H1 (cell line): ENCODE data around the gene GPR37. TPM values are rescaled to one million over a fixed set of nuclear protein-coding genes. Genes with fewer than 3 reads are reported as not detected.

ENCODE experiments used
- BCL11A ChIP-seq, 2 experiments: IDR thresholded peaks; one replicate each; pipeline ENCODE4 v1.6.1; 2011; ENCODE audit warnings: low read depth in 2 of 2, low read length in 2 of 2, mild to moderate bottlenecking in 2 of 2
- BRCA1 ChIP-seq: IDR thresholded peaks from 2 replicates; pipeline ENCODE4 v1.6.1; 2012; ENCODE audit warnings: low read depth, low read length, improper control_type of control experiment
- CEBPB ChIP-seq: IDR thresholded peaks from 2 replicates; pipeline ENCODE4 v1.6.1; 2012; ENCODE audit warnings: low read depth, low read length
- CHD2 ChIP-seq: IDR thresholded peaks from 2 replicates; pipeline ENCODE4 v1.6.1; 2012; ENCODE audit warnings: low read length, improper control_type of control experiment
- CTCF ChIP-seq, 3 experiments: IDR thresholded peaks; 1 replicate in 2 of 3; 2 replicates in 1 of 3; pipeline versions ENCODE4 v1.5.1 to v1.6.1; 2011; ENCODE audit warnings: low read length in 3 of 3, mild to moderate bottlenecking in 3 of 3, inconsistent platforms in 2 of 3, low read depth in 1 of 3, moderate library complexity in 1 of 3; ENCODE audit not compliant: insufficient read depth in 1 of 3; ENCODE audit errors: control extremely low read depth in 1 of 3
- EGR1 ChIP-seq: IDR thresholded peaks from 2 replicates; pipeline ENCODE4 v1.6.1; 2011; ENCODE audit warnings: low read depth, low read length, borderline replicate concordance
- GABPA ChIP-seq: IDR thresholded peaks from 2 replicates; pipeline ENCODE4 v1.6.1; 2011; ENCODE audit warnings: mild to moderate bottlenecking, low read length, moderate library complexity, borderline replicate concordance; ENCODE audit not compliant: insufficient read depth
- HDAC2 ChIP-seq, 2 experiments: fragments of 300-600 bp in 1 of 2; sonication (generic) in 1 of 2; IDR thresholded peaks; 2 replicates each; pipeline ENCODE4 v1.6.1; 2011 to 2012; ENCODE audit warnings: low read depth in 2 of 2, low read length in 2 of 2, mild to moderate bottlenecking in 2 of 2, moderate library complexity in 2 of 2, borderline replicate concordance in 1 of 2, inconsistent platforms in 1 of 2
- JUN ChIP-seq: IDR thresholded peaks from 2 replicates; pipeline ENCODE4 v1.6.1; 2011; ENCODE audit warnings: low read depth, mild to moderate bottlenecking, improper control_type of control experiment, low read length
- MAX ChIP-seq: IDR thresholded peaks from 2 replicates; pipeline ENCODE4 v1.6.1; 2012; ENCODE audit warnings: inconsistent platforms
- NANOG ChIP-seq: IDR thresholded peaks from 2 replicates; pipeline ENCODE4 v1.6.1; 2011; ENCODE audit warnings: low read length, low read depth, mild to moderate bottlenecking, inconsistent platforms; ENCODE audit not compliant: insufficient read depth, poor library complexity, severe bottlenecking
- NRF1 ChIP-seq: IDR thresholded peaks from 2 replicates; pipeline ENCODE4 v1.6.1; 2011; ENCODE audit warnings: mild to moderate bottlenecking, low read depth, low read length, improper control_type of control experiment
- POU5F1 ChIP-seq: IDR thresholded peaks from 2 replicates; pipeline ENCODE4 v1.6.1; 2011; ENCODE audit warnings: low read depth, mild to moderate bottlenecking, low read length, moderate library complexity
- RFX5 ChIP-seq: IDR thresholded peaks from 2 replicates; pipeline ENCODE4 v1.6.1; 2011; ENCODE audit warnings: low read depth, low read length, improper control_type of control experiment, borderline replicate concordance
- RNF2 ChIP-seq: fragments of 200-900, 300-1000 bp; sonication (generic); IDR thresholded peaks from 2 replicates; pipeline ENCODE4 v1.7.1; 2016; ENCODE audit warnings: borderline replicate concordance, low read depth, mild to moderate bottlenecking, antibody characterized with exemption, low read length; ENCODE audit not compliant: poor library complexity, severe bottlenecking; ENCODE audit errors: missing control alignments
- RXRA ChIP-seq: IDR thresholded peaks from 2 replicates; pipeline ENCODE4 v1.6.1; 2011; ENCODE audit warnings: low read depth, mild to moderate bottlenecking, low read length, moderate library complexity; ENCODE audit not compliant: insufficient read depth
- SIRT6 ChIP-seq: IDR thresholded peaks from one replicate; pipeline ENCODE4 v1.7.1; 2012; ENCODE audit warnings: low read length, inconsistent platforms
- SRF ChIP-seq: IDR thresholded peaks from 2 replicates; pipeline ENCODE4 v1.6.1; 2011; ENCODE audit warnings: mild to moderate bottlenecking, low read depth, low read length, moderate library complexity
- polyA plus RNA-seq, 7 experiments: library from polyadenylated mRNA; depleted of rRNA in 3 of 7; stranded (reverse) in 5 of 7; unstranded in 2 of 7; fragments of >200 nt in 5 of 7; fragments of 200-250 nt in 2 of 7; gene quantifications; 1 replicate in 5 of 7; 2 replicates in 1 of 7; 4 replicates in 1 of 7; pipeline versions ENCODE4 v1.2.1 to v1.2.3, GENCODE V29; 2011 to 2013; ENCODE audit warnings: missing spikeins in 2 of 7, mixed read lengths in 2 of 7
- total RNA-seq: library from RNA; stranded (reverse); fragmentation: NEBNext Ultra II Directional; extraction: Animal tissue kit (Norgen Biotek cat#: 25700); gene quantifications from 2 replicates; pipeline ENCODE4 v1.2.1, GENCODE V29; 2021
- TF ChIP-seq, protein P1 (sequence below): IDR thresholded peaks from 2 replicates; pipeline ENCODE4 v1.6.1; 2011; ENCODE audit warnings: low read length, improper control_type of control experiment

The GPR37 gene
- total and polyA plus RNA-seq, 2 of the 8 experiments (the other 6 are each of a cell fraction or from before 2014, with no cell fraction given), result 1.5 to 17.4 TPM

DNA sequence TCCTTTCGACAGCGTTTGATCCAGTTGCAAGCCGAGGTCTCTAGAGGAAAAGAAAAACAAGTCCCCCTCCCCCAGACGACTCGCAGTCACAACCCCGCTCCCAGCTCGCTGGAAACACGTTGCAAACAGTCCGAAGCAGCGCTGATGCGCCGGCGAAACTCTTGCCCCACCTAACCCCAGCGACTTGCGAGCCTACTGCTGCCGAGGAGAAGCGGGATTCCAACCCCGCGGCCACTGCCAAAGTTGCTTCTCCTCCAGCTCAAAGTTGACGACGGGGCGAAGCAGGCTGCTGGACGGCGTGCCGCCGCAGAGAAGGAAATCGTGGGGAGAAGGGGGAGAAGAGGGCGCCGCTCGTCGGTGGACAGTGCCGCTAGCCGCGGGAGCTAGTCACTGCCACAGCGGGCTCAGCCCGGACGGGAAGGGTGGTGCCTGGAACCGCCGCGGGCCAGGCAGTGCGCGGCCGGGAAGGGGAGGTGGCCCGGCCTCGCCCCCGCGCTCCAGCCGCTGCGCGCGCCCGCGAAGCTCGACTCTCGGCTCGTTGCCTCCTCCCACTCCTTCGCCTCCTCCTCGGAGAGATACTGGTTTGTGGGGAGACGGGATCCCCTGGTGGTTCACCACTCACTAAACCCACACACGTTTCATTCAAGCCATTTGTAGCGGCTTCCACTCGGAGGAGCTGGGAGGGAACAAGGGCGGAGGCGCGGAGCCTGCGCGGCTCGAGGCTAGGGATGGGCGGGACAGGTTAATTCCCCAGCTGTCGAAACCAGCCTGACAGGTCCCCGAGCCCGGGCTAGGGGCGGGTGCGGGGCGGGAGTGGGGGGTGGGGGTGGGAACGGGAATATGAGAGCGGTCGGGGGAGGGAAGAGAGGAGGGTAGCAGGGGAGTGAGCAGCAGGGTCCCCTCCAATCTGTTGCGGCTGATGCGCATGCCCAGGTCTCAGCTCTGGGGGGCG is at the start of gene GPR37 (continued):
- TF ChIP-seq SIRT6 (no peak), CTCF (IDR thresholded peaks at IDR 0.05; ENCODE audit: control extremely low read depth in 1 of 3, insufficient read depth in 1 of 3, low read depth in 1 of 3, low read length in 3 of 3) (peak in 2 of 3 experiments; percentile 1 to 9; a peak in 1 of 4 replicates), MAX (peak; percentile 72), NANOG (no peak), GABPA (no peak), CEBPB (no peak), CHD2 (no peak), JUN (no peak), RFX5 (no peak), BCL11A (IDR thresholded peaks at IDR 0.05; ENCODE audit: low read depth in 2 of 2, low read length in 2 of 2) (no peak), EGR1 (peak; percentile 89), NRF1 (peak; percentile 58), POU5F1 (no peak), HDAC2 (IDR thresholded peaks at IDR 0.05; ENCODE audit: borderline replicate concordance in 1 of 2, low read depth in 2 of 2, low read length in 2 of 2) (peak; percentile 25 to 59; a peak in 1 of 4 replicates), BRCA1 (no peak), SRF (no peak), RNF2 (no peak), RXRA (no peak)
- TF ChIP-seq, protein P1, sequence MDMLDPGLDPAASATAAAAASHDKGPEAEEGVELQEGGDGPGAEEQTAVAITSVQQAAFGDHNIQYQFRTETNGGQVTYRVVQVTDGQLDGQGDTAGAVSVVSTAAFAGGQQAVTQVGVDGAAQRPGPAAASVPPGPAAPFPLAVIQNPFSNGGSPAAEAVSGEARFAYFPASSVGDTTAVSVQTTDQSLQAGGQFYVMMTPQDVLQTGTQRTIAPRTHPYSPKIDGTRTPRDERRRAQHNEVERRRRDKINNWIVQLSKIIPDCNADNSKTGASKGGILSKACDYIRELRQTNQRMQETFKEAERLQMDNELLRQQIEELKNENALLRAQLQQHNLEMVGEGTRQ, result no peak
